ENCODE results near the gene NME3. TPM values are rescaled to one million over a fixed set of nuclear protein-coding genes. Genes with fewer than 3 reads are reported as not detected.
A peak's percentile ranks its signal among the peaks of the same experiment; 100 is the strongest.

Gene NME3
- total RNA-seq, 1 experiment from 2014 or later, result 76.9 TPM

GRCh38 chr16:1762879-1763520 lies 8.3 kb downstream of the NME3 start:
- H2BK5ac ChIP-seq (ENCODE audit: insufficient read length, low read length), result no peak overlapping the region
- H3K23ac ChIP-seq (ENCODE audit: insufficient read length, low read depth, low read length), result no peak overlapping the region
- Mint-ChIP-seq H3K4me1 (no peaks in the 10 kb centered on the region), H3K36me3 (ENCODE audit: insufficient read depth in 1 of 3, low read depth in 3 of 3) (peaks cover 7 to 34% (median 22%) of the 10 kb centered on the region in 3 experiments; a peak in 6 of 7 replicates), H3K4me3 (no peak overlapping the region), H3K27ac (no peak overlapping the region), H3K9me3 (no peaks in the 10 kb centered on the region), H3K27me3 (ENCODE audit: low read depth) (no peaks in the 10 kb centered on the region)
- no peaks in the 10 kb centered on the region for H3K27me3 ChIP-seq (ENCODE audit: insufficient read depth, low read length)
- peak; percentile 45 for DNase-seq
- peaks cover 3% of the 10 kb centered on the region for H3K23me2 ChIP-seq (ENCODE audit: insufficient read length, low read depth, low read length, poor library complexity, severe bottlenecking)
- H2BK120ac ChIP-seq (ENCODE audit: low read depth, low read length, poor library complexity, severe bottlenecking), result no peak overlapping the region
- no peaks in the 10 kb centered on the region for H4K20me1 ChIP-seq (ENCODE audit: control insufficient read depth, insufficient read depth, insufficient read length)
- no peak overlapping the region for H2BK15ac ChIP-seq (ENCODE audit: low read depth, low read length)
- no peak overlapping the region for H3K4ac ChIP-seq (ENCODE audit: low read depth, low read length)
- H3K79me1 ChIP-seq (ENCODE audit: insufficient read depth, low read depth, low read length, poor library complexity, severe bottlenecking), result no peaks in the 10 kb centered on the region
- H3K14ac ChIP-seq (ENCODE audit: insufficient read depth, low read length), result no peak overlapping the region
- H2BK12ac ChIP-seq (ENCODE audit: insufficient read length, low read depth, low read length), result no peak overlapping the region
- no peak overlapping the region for H3T11ph ChIP-seq (ENCODE audit: low read length)
- no peak overlapping the region for H2AFZ ChIP-seq (ENCODE audit: low read length)
- H2BK20ac ChIP-seq (ENCODE audit: low read depth, low read length, poor library complexity, severe bottlenecking), result no peak overlapping the region
- H3K9ac ChIP-seq (ENCODE audit: extremely low read depth, insufficient read length, low read length), result no peak overlapping the region
- H4K5ac ChIP-seq (ENCODE audit: insufficient read length, low read depth, low read length), result no peak overlapping the region
- H3K18ac ChIP-seq (ENCODE audit: insufficient read length, low read depth, low read length), result no peak overlapping the region
- no peak overlapping the region for H4K8ac ChIP-seq (replicated peaks; ENCODE audit: insufficient read length, low read depth, low read length)
- no peak overlapping the region for H4K91ac ChIP-seq (ENCODE audit: insufficient read length, low read depth, low read length)
- no CpG with 5 or more reads among the region's 24 CpGs for WGBS (ENCODE audit: extremely low coverage, insufficient read length, low lambda C conversion rate)
- TF ChIP-seq, protein P1, sequence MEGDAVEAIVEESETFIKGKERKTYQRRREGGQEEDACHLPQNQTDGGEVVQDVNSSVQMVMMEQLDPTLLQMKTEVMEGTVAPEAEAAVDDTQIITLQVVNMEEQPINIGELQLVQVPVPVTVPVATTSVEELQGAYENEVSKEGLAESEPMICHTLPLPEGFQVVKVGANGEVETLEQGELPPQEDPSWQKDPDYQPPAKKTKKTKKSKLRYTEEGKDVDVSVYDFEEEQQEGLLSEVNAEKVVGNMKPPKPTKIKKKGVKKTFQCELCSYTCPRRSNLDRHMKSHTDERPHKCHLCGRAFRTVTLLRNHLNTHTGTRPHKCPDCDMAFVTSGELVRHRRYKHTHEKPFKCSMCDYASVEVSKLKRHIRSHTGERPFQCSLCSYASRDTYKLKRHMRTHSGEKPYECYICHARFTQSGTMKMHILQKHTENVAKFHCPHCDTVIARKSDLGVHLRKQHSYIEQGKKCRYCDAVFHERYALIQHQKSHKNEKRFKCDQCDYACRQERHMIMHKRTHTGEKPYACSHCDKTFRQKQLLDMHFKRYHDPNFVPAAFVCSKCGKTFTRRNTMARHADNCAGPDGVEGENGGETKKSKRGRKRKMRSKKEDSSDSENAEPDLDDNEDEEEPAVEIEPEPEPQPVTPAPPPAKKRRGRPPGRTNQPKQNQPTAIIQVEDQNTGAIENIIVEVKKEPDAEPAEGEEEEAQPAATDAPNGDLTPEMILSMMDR (conservative IDR thresholded peaks at IDR 0.05), result no peak
- no peaks in the 10 kb centered on the region for H3K4me1 ChIP-seq (ENCODE audit: insufficient read depth, low read length)
- H3K4me2 ChIP-seq (ENCODE audit: insufficient read depth, insufficient read length, low read length), result no peak overlapping the region
- H3K27ac ChIP-seq (ENCODE audit: insufficient read length, low read depth, low read length), result no peak overlapping the region
- no peaks in the 10 kb centered on the region for H3K79me2 ChIP-seq (ENCODE audit: insufficient read depth, low read length)
- H2AK5ac ChIP-seq (ENCODE audit: insufficient read length, low read length), result no peak overlapping the region
- no peaks in the 10 kb centered on the region for H3K9me3 ChIP-seq (ENCODE audit: control insufficient read depth, low read depth, low read length)
- H3K56ac ChIP-seq (ENCODE audit: insufficient read length, low read depth, low read length), result no peak overlapping the region

Measured in H9 (cell line).